Heart left ventricle (tissue), 16 donors: ENCODE results near the gene INPP4A. TPM values are rescaled to one million over a fixed set of nuclear protein-coding genes. Genes with fewer than 3 reads are reported as not detected.
A peak's percentile ranks its signal among the peaks of the same experiment; 100 is the strongest.

ENCODE experiments used
- ATAC-seq, 4 donors: fragments of 200-7000 bp; cut with Tn5 transposase; one replicate each; pipeline ENCODE4 v1.9.1; 2020 to 2022; ENCODE audit warnings: moderate library complexity in 4 of 4, mild to moderate bottlenecking in 3 of 4, moderate number of reproducible peaks in 1 of 4
- DNase-seq, 5 donors: peaks; one replicate each; pipeline ENCODE4 v3.0.0-alpha.2; 2020
- H3K27ac ChIP-seq, 12 donors: fragments of 200-600 bp; sonication (generic) in 4 of 12; one replicate each; pipeline versions ENCODE4 v1.5.0 to v1.8.0; 2016 to 2022; ENCODE audit warnings: mild to moderate bottlenecking in 2 of 12
- H3K27me3 ChIP-seq, 9 donors: fragments of 200-600 bp; sonication (generic) in 2 of 9; one replicate each; pipeline versions ENCODE4 v1.5.1 to v1.8.0; 2016 to 2022; ENCODE audit warnings: mild to moderate bottlenecking in 3 of 9
- H3K36me3 ChIP-seq, 9 donors: fragments of 200-600 bp; sonication (generic) in 2 of 9; one replicate each; pipeline versions ENCODE4 v1.5.0 to v1.8.0; 2018 to 2022; ENCODE audit warnings: mild to moderate bottlenecking in 2 of 9
- H3K4me1 ChIP-seq, 12 donors: fragments of 200-600 bp; sonication (generic) in 4 of 12; one replicate each; pipeline versions ENCODE4 v1.5.0 to v1.8.0; 2016 to 2022; ENCODE audit warnings: mild to moderate bottlenecking in 3 of 12
- H3K4me3 ChIP-seq, 12 donors: fragments of 200-600 bp; sonication (generic) in 4 of 12; one replicate each; pipeline versions ENCODE4 v1.5.0 to v1.8.0; 2017 to 2022; ENCODE audit warnings: mild to moderate bottlenecking in 9 of 12, moderate library complexity in 4 of 12
- H3K9me3 ChIP-seq, 12 donors: fragments of 200-600 bp; sonication (generic) in 4 of 12; one replicate each; pipeline versions ENCODE4 v1.5.0 to v1.8.0; 2016 to 2022; ENCODE audit warnings: mild to moderate bottlenecking in 1 of 12
- POLR2A ChIP-seq, 2 donors: fragments of 450-650 bp; IDR thresholded peaks; one replicate each; pipeline ENCODE4 v1.6.1; 2017; ENCODE audit warnings: antibody characterized with exemption in 2 of 2, mild to moderate bottlenecking in 2 of 2, moderate library complexity in 2 of 2
- WGBS, 4 donors: extraction: QIAGEN DNeasy Blood & Tissue Kit in 2 of 4; methylation state at CpG; one replicate each; pipeline versions ENCODE4 v1.1.5 to v1.1.7; 2013 to 2018; 5-methylcytosine and 5-hydroxymethylcytosine counted together
- intact Hi-C, 10 donors: fragments of 100-400 bp; cut with DNase I; formaldehyde crosslinking; loops; one replicate each; pipeline versions ENCODE4 v1.11.1 to v1.14.2; 2022
- polyA plus RNA-seq, 2 donors: library from polyadenylated mRNA; stranded (reverse); fragments of 200-250 nt; gene quantifications; one replicate each; pipeline ENCODE4 v1.2.3, GENCODE V29; 2013
- total RNA-seq, 9 donors: library from RNA; depleted of rRNA in 2 of 9; stranded (reverse); fragments of >200 nt in 2 of 9; fragmentation: NEBNext Ultra II Directional in 3 of 9; extraction: Animal tissue kit (Norgen Biotek cat#: 25700) in 3 of 9; gene quantifications; one replicate each; pipeline versions ENCODE4 v1.1.0 to v1.2.4, GENCODE V29; 2016 to 2023
- TF ChIP-seq, protein P1 (sequence below), 12 donors: fragments of 200-600 bp; sonication (generic) in 4 of 12; IDR thresholded peaks; one replicate each; pipeline versions ENCODE4 v1.5.0 to v1.8.0; 2018 to 2022; ENCODE audit warnings: antibody characterized with exemption in 12 of 12, mild to moderate bottlenecking in 5 of 12
- donor health status: ischemic (EF 13 %, LVEDD 7.1; RV severe dilation, severe dysfunction).
- donor health status: healthy with polysubstance abuse.
- donor health status: DM: no; HTN: yes; CAD: no.
- donor health status: DM: no; HTN: no; CAD: no.
- donor health status: ischemic (EF 25% LVEDD 6.9; RV normal size, moderate dysfunction).
- donor health status: ischemic (EF 25% LVEDD 5.7; RV mildly dilated, moderate dysfunction).
- donor health status: healthy.
- donor health status: DM: yes; HTN: yes; CAD: no.
- donor health status: ischemic (EF 35%, LVEDD 5.7; RV mildly dilated, moderate dysfunction).
- donor health status: nonischemic (EF 11% LVEDD 7.7; RV severe dilation, severe dysfunction).
- donor health status: DM: yes; HTN: yes; CAD: no.
- donor health status: PGD.
- donor health status: ischemic (EF 29% LVEDD 5.4; RV normal size, mild dysfunction).
- donor health status: nonischemic (EF 23%, LVEDD 6.1; RV moderate dilation, normal function).

The INPP4A gene
- total and polyA plus RNA-seq, 11 donors = 5.1 to 30.5 (median 20.3) TPM

GRCh38 chr2:98416383-98417159, 28.1 kb upstream of the INPP4A start:
- Histone ChIP-seq H3K27ac (no peak overlapping the region), H3K36me3 (no peaks in the 10 kb centered on the region), H3K27me3 (no peaks in the 10 kb centered on the region), H3K4me1 (peaks cover 0 to 19% (median 4%) of the 10 kb centered on the region in 12 donors), H3K4me3 (no peak overlapping the region), H3K9me3 (peaks cover 0 to 9% (median 0%) of the 10 kb centered on the region in 12 donors)
- TF ChIP-seq, protein P1, sequence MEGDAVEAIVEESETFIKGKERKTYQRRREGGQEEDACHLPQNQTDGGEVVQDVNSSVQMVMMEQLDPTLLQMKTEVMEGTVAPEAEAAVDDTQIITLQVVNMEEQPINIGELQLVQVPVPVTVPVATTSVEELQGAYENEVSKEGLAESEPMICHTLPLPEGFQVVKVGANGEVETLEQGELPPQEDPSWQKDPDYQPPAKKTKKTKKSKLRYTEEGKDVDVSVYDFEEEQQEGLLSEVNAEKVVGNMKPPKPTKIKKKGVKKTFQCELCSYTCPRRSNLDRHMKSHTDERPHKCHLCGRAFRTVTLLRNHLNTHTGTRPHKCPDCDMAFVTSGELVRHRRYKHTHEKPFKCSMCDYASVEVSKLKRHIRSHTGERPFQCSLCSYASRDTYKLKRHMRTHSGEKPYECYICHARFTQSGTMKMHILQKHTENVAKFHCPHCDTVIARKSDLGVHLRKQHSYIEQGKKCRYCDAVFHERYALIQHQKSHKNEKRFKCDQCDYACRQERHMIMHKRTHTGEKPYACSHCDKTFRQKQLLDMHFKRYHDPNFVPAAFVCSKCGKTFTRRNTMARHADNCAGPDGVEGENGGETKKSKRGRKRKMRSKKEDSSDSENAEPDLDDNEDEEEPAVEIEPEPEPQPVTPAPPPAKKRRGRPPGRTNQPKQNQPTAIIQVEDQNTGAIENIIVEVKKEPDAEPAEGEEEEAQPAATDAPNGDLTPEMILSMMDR (IDR thresholded peaks at IDR 0.05) = no peak
- no peak for TF ChIP-seq POLR2A (IDR thresholded peaks at IDR 0.05)
- WGBS, 4 donors = 81 to 95% (median 84%) methylated on average over 2 of the region's 2 CpGs
- ATAC-seq (no peak), DNase-seq (no peak)
- intact Hi-C loops = loop anchor here in 8 of 10 donors (5.0 to 10.0 kb wide), 7 partner anchors 98 to 418 kb away; no protein-coding TSS in a partner anchor

GRCh38 chr2:98419544-98419943, 25.1 kb upstream of the INPP4A start:
- Histone ChIP-seq H3K9me3 (peaks cover 0 to 17% (median 6%) of the 10 kb centered on the region in 12 donors), H3K4me3 (no peak overlapping the region), H3K27me3 (no peaks in the 10 kb centered on the region), H3K36me3 (no peaks in the 10 kb centered on the region), H3K27ac (peak overlapping the region in 2 of 12 donors; percentile 13 to 40), H3K4me1 (peaks cover 0 to 14% (median 0%) of the 10 kb centered on the region in 12 donors)
- DNase-seq = no peak
- intact Hi-C loops = loop anchor here in 8 of 10 donors (1.0 to 10.0 kb wide), 8 partner anchors 38 to 415 kb away; no protein-coding TSS in a partner anchor
- no peak for ATAC-seq
- TF ChIP-seq, protein P1 (IDR thresholded peaks at IDR 0.05) = no peak
- TF ChIP-seq POLR2A (IDR thresholded peaks at IDR 0.05) = no peak
- 72 to 92% (median 78%) methylated on average over 2 of the region's 2 CpGs for WGBS, 4 donors

DNA sequence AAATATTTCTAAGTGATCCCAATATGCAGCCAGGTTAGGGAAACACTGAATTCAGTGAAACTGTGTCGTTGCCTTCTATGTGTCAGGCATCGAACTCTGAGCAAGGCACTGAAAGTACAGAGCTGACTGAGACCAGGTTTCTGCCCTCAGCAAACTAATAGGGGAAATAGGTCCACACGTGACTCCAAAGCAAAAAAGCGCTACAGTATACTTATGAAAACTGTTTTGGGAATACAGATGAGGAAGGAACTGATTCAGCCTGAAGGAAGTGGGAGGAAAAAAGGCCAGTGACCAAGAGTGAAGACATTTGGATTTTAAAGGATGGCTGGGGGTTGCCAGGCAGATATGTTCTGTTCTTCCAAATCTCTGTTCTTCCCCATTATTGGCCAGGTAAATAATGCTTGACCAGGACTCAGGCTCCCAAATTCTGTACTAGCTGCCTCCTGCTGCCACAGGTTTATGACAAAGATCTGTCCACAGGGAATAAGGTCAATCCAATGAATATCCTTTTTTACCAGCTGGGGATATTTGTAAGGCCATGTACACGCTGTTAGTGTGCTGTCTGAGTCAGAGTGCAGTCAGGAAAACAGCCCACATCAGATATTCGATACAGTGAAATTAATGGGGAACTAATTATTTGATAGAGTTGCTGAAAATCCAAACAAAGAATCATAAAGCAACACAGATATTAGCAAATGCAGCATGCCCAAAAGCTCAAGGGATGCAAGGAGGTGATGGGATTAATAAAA, 24.5 kb upstream of the INPP4A start:
- Histone ChIP-seq H3K36me3 (no peaks in the 10 kb centered on the region), H3K27ac (peak overlapping the region in 5 of 12 donors; percentile 11 to 62 (median 43)), H3K27me3 (no peaks in the 10 kb centered on the region), H3K9me3 (peaks cover 0 to 14% (median 6%) of the 10 kb centered on the region in 12 donors), H3K4me1 (peaks cover 0 to 14% (median 0%) of the 10 kb centered on the region in 12 donors), H3K4me3 (no peak overlapping the region)
- ATAC-seq (peak in 2 of 4 donors; percentile 65 to 89), DNase-seq (no peak)
- 59 to 68% (median 62%) methylated on average over 6 of the region's 6 CpGs for WGBS, 4 donors
- TF ChIP-seq, protein P1 (IDR thresholded peaks at IDR 0.05) = no peak
- no peak for TF ChIP-seq POLR2A (IDR thresholded peaks at IDR 0.05)
- intact Hi-C loops = loop anchor here in 8 of 10 donors (1.0 to 10.0 kb wide), 8 partner anchors 37 to 415 kb away; no protein-coding TSS in a partner anchor

DNA sequence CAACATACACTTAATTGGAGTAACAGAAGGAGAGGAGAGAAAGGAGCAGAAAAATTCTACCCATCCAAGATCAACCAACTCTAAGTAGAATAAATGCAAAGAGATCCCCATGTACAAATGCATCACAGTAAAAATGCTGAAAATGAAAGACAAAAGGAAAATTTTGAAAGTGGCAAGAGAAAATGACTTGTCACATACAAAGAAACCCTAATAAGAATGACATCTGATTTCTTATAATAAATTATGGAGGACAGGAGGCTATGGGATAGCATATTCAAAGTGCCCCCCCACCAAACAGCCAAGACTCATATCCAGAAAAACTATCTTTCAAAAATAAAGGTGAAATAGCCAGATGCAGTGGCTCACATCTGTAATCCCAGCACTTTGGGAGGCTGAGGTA, 22.2 kb upstream of the INPP4A start:
- ATAC-seq (no peak), DNase-seq (no peak)
- H3K27me3 ChIP-seq = no peaks in the 10 kb centered on the region
- intact Hi-C loops = no loop called here
- no peaks in the 10 kb centered on the region for H3K36me3 ChIP-seq
- no peak overlapping the region for H3K4me3 ChIP-seq
- TF ChIP-seq POLR2A (IDR thresholded peaks at IDR 0.05) = no peak
- TF ChIP-seq, protein P1 (IDR thresholded peaks at IDR 0.05) = no peak
- H3K27ac ChIP-seq = no peak overlapping the region
- peaks cover 0 to 14% (median 0%) of the 10 kb centered on the region in 12 donors for H3K4me1 ChIP-seq
- H3K9me3 ChIP-seq = peaks cover 0 to 14% (median 6%) of the 10 kb centered on the region in 12 donors
